Upper lobe of left lung (tissue), 4 donors: ENCODE data around the gene SPTBN1.

Experiments used
- EP300 ChIP-seq, 4 donors: sonication (generic); formaldehyde crosslinking; IDR thresholded peaks; one replicate each; pipeline ENCODE4 v1.5.1; 2017; ENCODE audit warnings: antibody characterized with exemption in 4 of 4, control low read depth in 2 of 4
- POLR2AphosphoS5 ChIP-seq, 2 donors: sonication (generic); formaldehyde crosslinking; IDR thresholded peaks; one replicate each; pipeline ENCODE4 v1.5.1; 2017; ENCODE audit warnings: antibody characterized with exemption in 2 of 2
- TF ChIP-seq, protein P1 (sequence below), 6 experiments: fragments of 450-650 bp in 4 of 6; fragments of 200-600 bp in 2 of 6; sonication (generic) in 2 of 6; IDR thresholded peaks; one replicate each; pipeline ENCODE4 v1.5.1; 2016 to 2019; ENCODE audit warnings: antibody characterized with exemption in 6 of 6

DNA sequence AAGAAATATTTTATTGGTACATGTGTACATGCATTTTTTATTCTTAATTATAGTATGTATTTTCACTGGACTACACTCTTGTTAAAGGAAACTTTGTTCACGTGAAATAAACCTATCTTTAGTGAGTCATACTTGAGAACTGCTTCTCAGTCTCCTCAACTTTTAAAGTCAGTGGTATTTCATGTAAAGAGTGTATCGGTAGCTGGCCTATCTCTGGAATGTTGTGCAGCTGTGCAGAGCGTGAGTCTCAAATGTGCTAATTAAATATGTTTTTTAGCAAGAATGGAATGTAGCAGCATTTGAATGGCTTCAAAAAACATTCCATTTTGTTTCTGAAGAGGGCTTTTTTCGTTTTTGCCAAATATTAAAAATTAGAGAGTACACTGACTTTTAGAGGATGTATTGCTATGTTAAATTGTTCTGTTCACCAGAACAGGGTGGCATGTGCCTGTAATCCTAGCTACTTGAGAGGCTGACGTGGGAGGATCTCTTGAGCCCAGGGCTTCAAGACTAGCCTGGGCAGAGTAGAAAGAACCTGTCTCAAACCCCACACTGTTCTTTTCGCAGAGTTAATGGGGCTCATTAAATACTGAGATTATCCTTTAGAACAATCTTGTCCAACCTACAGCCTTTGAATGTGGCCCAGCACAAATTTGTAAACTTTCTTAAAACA lies 14.3 kb downstream of the SPTBN1 start:
- TF ChIP-seq, protein P1, sequence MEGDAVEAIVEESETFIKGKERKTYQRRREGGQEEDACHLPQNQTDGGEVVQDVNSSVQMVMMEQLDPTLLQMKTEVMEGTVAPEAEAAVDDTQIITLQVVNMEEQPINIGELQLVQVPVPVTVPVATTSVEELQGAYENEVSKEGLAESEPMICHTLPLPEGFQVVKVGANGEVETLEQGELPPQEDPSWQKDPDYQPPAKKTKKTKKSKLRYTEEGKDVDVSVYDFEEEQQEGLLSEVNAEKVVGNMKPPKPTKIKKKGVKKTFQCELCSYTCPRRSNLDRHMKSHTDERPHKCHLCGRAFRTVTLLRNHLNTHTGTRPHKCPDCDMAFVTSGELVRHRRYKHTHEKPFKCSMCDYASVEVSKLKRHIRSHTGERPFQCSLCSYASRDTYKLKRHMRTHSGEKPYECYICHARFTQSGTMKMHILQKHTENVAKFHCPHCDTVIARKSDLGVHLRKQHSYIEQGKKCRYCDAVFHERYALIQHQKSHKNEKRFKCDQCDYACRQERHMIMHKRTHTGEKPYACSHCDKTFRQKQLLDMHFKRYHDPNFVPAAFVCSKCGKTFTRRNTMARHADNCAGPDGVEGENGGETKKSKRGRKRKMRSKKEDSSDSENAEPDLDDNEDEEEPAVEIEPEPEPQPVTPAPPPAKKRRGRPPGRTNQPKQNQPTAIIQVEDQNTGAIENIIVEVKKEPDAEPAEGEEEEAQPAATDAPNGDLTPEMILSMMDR (IDR thresholded peaks at IDR 0.05) = no peak
- TF ChIP-seq POLR2AphosphoS5 (IDR thresholded peaks at IDR 0.05) = no peak
- TF ChIP-seq EP300 (IDR thresholded peaks at IDR 0.05) = no peak
